H9 (cell line): ENCODE measurements around the gene ANKRD62. TPM values are rescaled to one million over a fixed set of nuclear protein-coding genes. Genes with fewer than 3 reads are reported as not detected.

Source experiments
- DNase-seq: peaks from one replicate; pipeline ENCODE4 v3.0.0-alpha.2; 2017
- H2AFZ ChIP-seq: one replicate; pipeline ENCODE4 v1.6.1; 2013; ENCODE audit warnings: mild to moderate bottlenecking, low read length, control low read depth, moderate library complexity
- H2AK5ac ChIP-seq: 2 replicates; pipeline ENCODE4 v1.6.1; 2013; ENCODE audit warnings: low read length, control low read depth, mixed read lengths; ENCODE audit not compliant: insufficient read length
- H2BK120ac ChIP-seq: one replicate; pipeline ENCODE4 v1.6.1; 2013; ENCODE audit warnings: low read depth, mild to moderate bottlenecking, low read length, control low read depth, inconsistent platforms; ENCODE audit not compliant: poor library complexity, severe bottlenecking
- H2BK12ac ChIP-seq: 2 replicates; pipeline ENCODE4 v1.6.1; 2013; ENCODE audit warnings: low read length, control low read depth, mixed read lengths, low read depth; ENCODE audit not compliant: insufficient read length
- H2BK15ac ChIP-seq: 2 replicates; pipeline ENCODE4 v1.6.1; 2013; ENCODE audit warnings: low read depth, low read length, control low read depth
- H2BK20ac ChIP-seq: one replicate; pipeline ENCODE4 v1.6.1; 2013; ENCODE audit warnings: low read depth, mild to moderate bottlenecking, low read length, control low read depth, inconsistent platforms; ENCODE audit not compliant: poor library complexity, severe bottlenecking
- H2BK5ac ChIP-seq: 2 replicates; pipeline ENCODE4 v1.6.1; 2013; ENCODE audit warnings: low read length, control low read depth, mixed read lengths; ENCODE audit not compliant: insufficient read length
- H3K14ac ChIP-seq: 2 replicates; pipeline ENCODE4 v1.6.1; 2013; ENCODE audit warnings: low read length, control low read depth; ENCODE audit not compliant: insufficient read depth
- H3K18ac ChIP-seq: 2 replicates; pipeline ENCODE4 v1.6.1; 2013; ENCODE audit warnings: low read depth, mild to moderate bottlenecking, mixed read lengths, low read length, control low read depth; ENCODE audit not compliant: insufficient read length
- H3K23ac ChIP-seq: 2 replicates; pipeline ENCODE4 v1.6.1; 2013; ENCODE audit warnings: low read length, control low read depth, mixed read lengths, low read depth; ENCODE audit not compliant: insufficient read length
- H3K23me2 ChIP-seq: 2 replicates; pipeline ENCODE4 v1.6.1; 2013; ENCODE audit warnings: low read depth, mild to moderate bottlenecking, mixed read lengths, low read length, control low read depth; ENCODE audit not compliant: insufficient read length, poor library complexity, severe bottlenecking
- H3K27ac ChIP-seq: 2 replicates; pipeline ENCODE4 v1.5.1; 2013; ENCODE audit warnings: low read length, control low read depth, mixed read lengths, low read depth; ENCODE audit not compliant: insufficient read length
- H3K27me3 ChIP-seq: 2 replicates; pipeline ENCODE4 v1.6.1; 2013; ENCODE audit warnings: low read length, control low read depth, inconsistent platforms; ENCODE audit not compliant: insufficient read depth
- H3K4ac ChIP-seq: 2 replicates; pipeline ENCODE4 v1.6.1; 2013; ENCODE audit warnings: low read depth, mild to moderate bottlenecking, control low read depth, inconsistent platforms, low read length, moderate library complexity
- H3K4me1 ChIP-seq: 2 replicates; pipeline ENCODE4 v1.6.1; 2013; ENCODE audit warnings: low read length, control low read depth, inconsistent platforms; ENCODE audit not compliant: insufficient read depth
- H3K4me2 ChIP-seq: 2 replicates; pipeline ENCODE4 v1.6.1; 2013; ENCODE audit warnings: low read length, control low read depth, mixed read lengths; ENCODE audit not compliant: insufficient read length, insufficient read depth
- H3K56ac ChIP-seq: 2 replicates; pipeline ENCODE4 v1.6.1; 2013; ENCODE audit warnings: low read depth, mild to moderate bottlenecking, mixed read lengths, low read length, control low read depth; ENCODE audit not compliant: insufficient read length
- H3K79me1 ChIP-seq: 2 replicates; pipeline ENCODE4 v1.6.1; 2013; ENCODE audit warnings: low read depth, mild to moderate bottlenecking, moderate library complexity, low read length, control low read depth, inconsistent platforms; ENCODE audit not compliant: insufficient read depth, poor library complexity, severe bottlenecking
- H3K79me2 ChIP-seq: 2 replicates; pipeline ENCODE4 v1.6.1; 2013; ENCODE audit warnings: low read length, control low read depth, inconsistent platforms; ENCODE audit not compliant: insufficient read depth
- H3K9ac ChIP-seq: 2 replicates; pipeline ENCODE4 v1.6.1; 2013; ENCODE audit warnings: low read length, control low read depth, mixed read lengths; ENCODE audit not compliant: insufficient read length; ENCODE audit errors: extremely low read depth
- H3K9me3 ChIP-seq: one replicate; pipeline ENCODE4 v1.6.1; 2013; ENCODE audit warnings: low read depth, low read length, inconsistent platforms; ENCODE audit not compliant: control insufficient read depth
- H3T11ph ChIP-seq: one replicate; pipeline ENCODE4 v1.6.1; 2013; ENCODE audit warnings: mild to moderate bottlenecking, low read length, control low read depth, inconsistent platforms
- H4K20me1 ChIP-seq: one replicate; pipeline ENCODE4 v1.6.1; 2013; ENCODE audit not compliant: control insufficient read depth, insufficient read length, insufficient read depth
- H4K5ac ChIP-seq: 2 replicates; pipeline ENCODE4 v1.6.1; 2013; ENCODE audit warnings: low read depth, mild to moderate bottlenecking, mixed read lengths, low read length, control low read depth; ENCODE audit not compliant: insufficient read length
- H4K8ac ChIP-seq: replicated peaks from 2 replicates; pipeline ENCODE4 v1.6.1; 2013; ENCODE audit warnings: low read length, control low read depth, mixed read lengths, low read depth; ENCODE audit not compliant: insufficient read length
- H4K91ac ChIP-seq: 2 replicates; pipeline ENCODE4 v1.6.1; 2013; ENCODE audit warnings: low read depth, mild to moderate bottlenecking, moderate library complexity, mixed read lengths, low read length, control low read depth; ENCODE audit not compliant: insufficient read length
- H3K27ac Mint-ChIP-seq, 3 experiments: 2 replicates in 2 of 3; 3 replicates in 1 of 3; pipeline ENCODE4 v1.8.0; 2020 to 2021; ENCODE audit warnings: mixed read lengths in 3 of 3, mild to moderate bottlenecking in 1 of 3, moderate library complexity in 1 of 3
- H3K27me3 Mint-ChIP-seq: 2 replicates; pipeline ENCODE4 v1.8.0; 2021; ENCODE audit warnings: low read depth, mild to moderate bottlenecking, moderate library complexity, mixed read lengths
- H3K36me3 Mint-ChIP-seq, 3 experiments: 2 replicates in 2 of 3; 3 replicates in 1 of 3; pipeline ENCODE4 v1.8.0; 2020 to 2021; ENCODE audit warnings: low read depth in 3 of 3, mixed read lengths in 3 of 3; ENCODE audit not compliant: insufficient read depth in 1 of 3
- H3K4me1 Mint-ChIP-seq, 2 experiments: 2 replicates each; pipeline ENCODE4 v1.8.0; 2020; ENCODE audit warnings: mixed read lengths in 2 of 2
- H3K4me3 Mint-ChIP-seq, 2 experiments: 2 replicates in 1 of 2; 3 replicates in 1 of 2; pipeline ENCODE4 v1.8.0; 2020 to 2021; ENCODE audit warnings: mild to moderate bottlenecking in 2 of 2, mixed read lengths in 2 of 2, moderate library complexity in 1 of 2
- H3K9me3 Mint-ChIP-seq, 2 experiments: 2 replicates in 1 of 2; 3 replicates in 1 of 2; pipeline ENCODE4 v1.8.0; 2020; ENCODE audit warnings: mild to moderate bottlenecking in 2 of 2, mixed read lengths in 2 of 2, moderate library complexity in 1 of 2
- WGBS: extraction: QIAGEN DNeasy Blood & Tissue Kit; methylation state at CpG from one replicate; pipeline ENCODE4 v1.1.7; 2013; ENCODE audit warnings: missing lambda C conversion rate, low lambda C conversion rate, mixed read lengths; ENCODE audit not compliant: insufficient read length; ENCODE audit errors: extremely low coverage; 5-methylcytosine and 5-hydroxymethylcytosine counted together
- total RNA-seq: library from RNA; stranded (reverse); gene quantifications from 2 replicates; pipeline ENCODE4 v1.2.1, GENCODE V29; 2021
- TF ChIP-seq, protein P1 (sequence below): fragments of 200-600 bp; sonication (generic); conservative IDR thresholded peaks from 3 replicates; pipeline ENCODE4 v1.8.0; 2021; ENCODE audit warnings: antibody characterized with exemption, mild to moderate bottlenecking

Gene ANKRD62
- total RNA-seq, 1 experiment from 2014 or later: not detected

DNA sequence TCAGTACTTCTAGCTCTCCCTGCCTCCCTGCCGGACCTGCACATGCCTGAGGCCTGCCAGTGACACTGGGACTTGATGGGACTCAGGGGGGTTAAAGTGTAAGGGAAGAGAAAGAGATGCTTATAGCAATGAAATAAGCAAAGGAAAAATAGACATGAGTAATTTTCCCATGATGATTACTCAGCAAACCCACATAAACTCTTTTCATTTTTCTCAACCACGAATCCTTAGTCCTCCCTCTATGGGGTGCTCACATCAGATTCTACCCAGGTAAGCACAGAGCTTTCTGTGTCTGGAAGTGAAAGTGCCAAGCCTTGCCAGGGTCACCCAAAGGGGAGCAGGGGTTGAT lies 44.8 kb upstream of the ANKRD62 start:
- DNase-seq: no peak
- Histone ChIP-seq H3K79me1 (no peaks in the 10 kb centered on the region), H3K9me3 (no peaks in the 10 kb centered on the region), H3K18ac (no peak overlapping the region), H3K56ac (no peak overlapping the region), H3K27ac (no peak overlapping the region), H2BK15ac (no peak overlapping the region), H3T11ph (no peak overlapping the region), H3K27me3 (no peaks in the 10 kb centered on the region), H4K20me1 (no peaks in the 10 kb centered on the region), H4K91ac (no peak overlapping the region), H2AFZ (no peak overlapping the region), H2BK5ac (no peak overlapping the region), H3K23ac (no peak overlapping the region), H2BK20ac (no peak overlapping the region), H4K5ac (no peak overlapping the region), H3K9ac (no peak overlapping the region), H2BK120ac (no peak overlapping the region), H3K14ac (no peak overlapping the region), H4K8ac (no peak overlapping the region), H3K23me2 (no peaks in the 10 kb centered on the region), H3K79me2 (no peaks in the 10 kb centered on the region), H3K4me1 (no peaks in the 10 kb centered on the region), H2BK12ac (no peak overlapping the region), H3K4ac (no peak overlapping the region), H2AK5ac (no peak overlapping the region), H3K4me2 (no peak overlapping the region)
- Mint-ChIP-seq H3K27me3 (no peaks in the 10 kb centered on the region; the same call in 1 of the 2 replicates), H3K4me1 (peaks cover 3 to 12% of the 10 kb centered on the region in 2 experiments; a peak in 3 of 4 replicates), H3K4me3 (no peak overlapping the region), H3K9me3 (no peaks in the 10 kb centered on the region), H3K36me3 (no peaks in the 10 kb centered on the region), H3K27ac (no peak overlapping the region)
- WGBS: no CpG with 5 or more reads among the region's 2 CpGs
- TF ChIP-seq, protein P1, sequence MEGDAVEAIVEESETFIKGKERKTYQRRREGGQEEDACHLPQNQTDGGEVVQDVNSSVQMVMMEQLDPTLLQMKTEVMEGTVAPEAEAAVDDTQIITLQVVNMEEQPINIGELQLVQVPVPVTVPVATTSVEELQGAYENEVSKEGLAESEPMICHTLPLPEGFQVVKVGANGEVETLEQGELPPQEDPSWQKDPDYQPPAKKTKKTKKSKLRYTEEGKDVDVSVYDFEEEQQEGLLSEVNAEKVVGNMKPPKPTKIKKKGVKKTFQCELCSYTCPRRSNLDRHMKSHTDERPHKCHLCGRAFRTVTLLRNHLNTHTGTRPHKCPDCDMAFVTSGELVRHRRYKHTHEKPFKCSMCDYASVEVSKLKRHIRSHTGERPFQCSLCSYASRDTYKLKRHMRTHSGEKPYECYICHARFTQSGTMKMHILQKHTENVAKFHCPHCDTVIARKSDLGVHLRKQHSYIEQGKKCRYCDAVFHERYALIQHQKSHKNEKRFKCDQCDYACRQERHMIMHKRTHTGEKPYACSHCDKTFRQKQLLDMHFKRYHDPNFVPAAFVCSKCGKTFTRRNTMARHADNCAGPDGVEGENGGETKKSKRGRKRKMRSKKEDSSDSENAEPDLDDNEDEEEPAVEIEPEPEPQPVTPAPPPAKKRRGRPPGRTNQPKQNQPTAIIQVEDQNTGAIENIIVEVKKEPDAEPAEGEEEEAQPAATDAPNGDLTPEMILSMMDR: no peak
